AG04450 (cell line): Measurements from ENCODE around the gene FBXO30. TPM values are rescaled to one million over a fixed set of nuclear protein-coding genes. Genes with fewer than 3 reads are reported as not detected.

Experiments
- CTCF ChIA-PET: fragments of 300-600, 350-600 bp; formaldehyde crosslinking; extraction: SDS; loops from one replicate; lab custom pipeline; 2022; ENCODE audit warnings: antibody characterized with exemption, inconsistent platforms; lab: Charles Lee
- POLR2A ChIA-PET: fragments of 350-600 bp; formaldehyde crosslinking; extraction: SDS; loops from one replicate; lab custom pipeline; 2021; ENCODE audit warnings: antibody characterized with exemption, inconsistent platforms; lab: Yijun Ruan, JAX
- DNase-seq: peaks from one replicate; pipeline ENCODE4 v3.0.0-alpha.2; 2011; ENCODE audit warnings: low read depth, low spot score
- H3K27ac ChIP-seq: one replicate; pipeline ENCODE4 v1.5.1; 2012; ENCODE audit warnings: low read depth, low read length, control low read depth
- H3K27me3 ChIP-seq: one replicate; pipeline ENCODE4 v1.6.0; 2012; ENCODE audit warnings: low read length; ENCODE audit not compliant: control insufficient read depth, insufficient read depth
- H3K4me3 ChIP-seq: 2 replicates; pipeline ENCODE4 v1.5.1; 2011; ENCODE audit warnings: mild to moderate bottlenecking, low read depth, low read length, control low read depth
- H3K9me3 ChIP-seq: 2 replicates; pipeline ENCODE4 v1.5.1; 2012; ENCODE audit warnings: low read length; ENCODE audit not compliant: control insufficient read depth, insufficient read depth
- polyA plus RNA-seq: library from polyadenylated mRNA; depleted of rRNA; stranded (reverse); fragments of >200 nt; gene quantifications from 2 replicates; pipeline ENCODE4 v1.2.3, GENCODE V29; 2011
- TF ChIP-seq, protein P1 (sequence below): IDR thresholded peaks from 2 replicates; pipeline ENCODE4 v1.5.1; 2011; ENCODE audit warnings: low read depth, low read length, control low read depth, inconsistent platforms

The FBXO30 gene
- polyA plus RNA-seq, 1 experiment: 11.8 TPM

DNA sequence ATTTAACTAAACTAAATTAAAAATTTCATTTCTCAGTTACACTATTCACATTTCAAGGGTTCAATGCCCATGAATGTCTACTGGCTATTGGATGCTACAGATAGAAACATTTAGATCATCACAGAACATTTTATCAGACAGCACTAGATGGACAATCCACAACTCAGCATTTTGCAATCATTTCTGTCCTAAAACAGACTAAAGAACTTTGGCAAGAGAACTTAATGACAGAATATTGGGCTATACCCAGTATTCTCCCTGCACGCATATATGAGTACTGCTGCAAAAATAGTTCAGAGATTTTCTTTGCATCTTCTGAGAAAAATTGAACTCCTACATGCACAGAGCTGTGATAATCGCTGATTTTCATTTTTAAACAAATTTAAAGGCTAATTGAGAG is 36.1 kb upstream of the FBXO30 start:
- TF ChIP-seq, protein P1, sequence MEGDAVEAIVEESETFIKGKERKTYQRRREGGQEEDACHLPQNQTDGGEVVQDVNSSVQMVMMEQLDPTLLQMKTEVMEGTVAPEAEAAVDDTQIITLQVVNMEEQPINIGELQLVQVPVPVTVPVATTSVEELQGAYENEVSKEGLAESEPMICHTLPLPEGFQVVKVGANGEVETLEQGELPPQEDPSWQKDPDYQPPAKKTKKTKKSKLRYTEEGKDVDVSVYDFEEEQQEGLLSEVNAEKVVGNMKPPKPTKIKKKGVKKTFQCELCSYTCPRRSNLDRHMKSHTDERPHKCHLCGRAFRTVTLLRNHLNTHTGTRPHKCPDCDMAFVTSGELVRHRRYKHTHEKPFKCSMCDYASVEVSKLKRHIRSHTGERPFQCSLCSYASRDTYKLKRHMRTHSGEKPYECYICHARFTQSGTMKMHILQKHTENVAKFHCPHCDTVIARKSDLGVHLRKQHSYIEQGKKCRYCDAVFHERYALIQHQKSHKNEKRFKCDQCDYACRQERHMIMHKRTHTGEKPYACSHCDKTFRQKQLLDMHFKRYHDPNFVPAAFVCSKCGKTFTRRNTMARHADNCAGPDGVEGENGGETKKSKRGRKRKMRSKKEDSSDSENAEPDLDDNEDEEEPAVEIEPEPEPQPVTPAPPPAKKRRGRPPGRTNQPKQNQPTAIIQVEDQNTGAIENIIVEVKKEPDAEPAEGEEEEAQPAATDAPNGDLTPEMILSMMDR: no peak
- Histone ChIP-seq H3K4me3 (no peak overlapping the region), H3K27ac (no peak overlapping the region), H3K9me3 (no peaks in the 10 kb centered on the region), H3K27me3 (no peaks in the 10 kb centered on the region)
- no peak for DNase-seq
- POLR2A ChIA-PET: interaction anchor here (0.7 kb wide), 1 partner anchor 112 kb away, joined by 3 read pairs; no protein-coding TSS in a partner anchor
- CTCF ChIA-PET: no interaction called here

DNA sequence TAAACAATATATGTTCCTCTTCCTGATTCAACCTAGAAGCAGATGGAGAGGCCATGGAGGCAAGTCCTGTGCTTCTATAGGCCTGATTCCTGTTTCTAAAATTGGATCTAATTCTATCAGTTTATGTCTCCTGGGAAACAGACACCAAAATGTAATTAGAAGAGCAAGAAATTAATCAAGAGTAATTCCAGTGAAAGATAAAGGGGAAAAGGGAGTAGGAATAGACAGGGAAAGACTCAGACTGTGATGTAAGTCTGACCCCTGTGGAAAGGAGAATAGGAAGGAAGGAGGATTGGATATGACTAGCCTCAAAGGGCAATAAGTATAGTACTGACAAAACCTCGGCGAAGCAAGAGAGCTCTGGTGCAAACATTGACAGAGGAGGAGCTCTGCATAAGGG is 33.9 kb upstream of the FBXO30 start:
- POLR2A ChIA-PET: no interaction called here
- no peak overlapping the region for H3K27ac ChIP-seq

DNA sequence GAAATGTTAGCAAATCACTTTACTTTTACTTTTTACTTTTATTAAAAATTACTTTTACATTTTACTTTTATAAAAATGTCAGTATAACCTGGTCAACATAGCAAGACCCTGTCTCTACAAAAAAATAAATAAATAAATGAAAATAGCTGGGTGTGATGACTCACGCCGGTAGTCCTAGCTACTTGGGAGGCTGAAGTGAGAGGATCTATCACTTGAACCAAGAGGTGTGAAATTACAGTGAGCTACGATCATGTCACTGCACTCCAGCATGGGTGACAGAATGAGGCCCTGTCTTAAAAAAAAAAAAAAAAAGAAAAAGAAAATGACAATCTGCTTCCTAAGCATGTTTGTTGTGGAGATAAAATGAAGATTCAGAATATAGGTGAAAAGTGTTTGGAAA is 31.0 kb upstream of the FBXO30 start:
- TF ChIP-seq, protein P1: no peak
- ChIA-PET CTCF (no interaction called here), POLR2A (interaction anchor here (0.7 kb wide), 1 partner anchor 146 kb away, joined by 5 read pairs; no protein-coding TSS in a partner anchor)
- Histone ChIP-seq H3K27ac (no peak overlapping the region), H3K27me3 (no peaks in the 10 kb centered on the region), H3K4me3 (no peak overlapping the region), H3K9me3 (no peaks in the 10 kb centered on the region)
- no peak for DNase-seq

More for the DNA sequence above, 33.9 kb upstream of the FBXO30 start:
- Histone ChIP-seq H3K4me3 (no peak overlapping the region), H3K9me3 (no peaks in the 10 kb centered on the region), H3K27me3 (no peaks in the 10 kb centered on the region)
- no peak for DNase-seq
- TF ChIP-seq, protein P1: no peak
- CTCF ChIA-PET: interaction anchor here (0.5 kb wide), 1 partner anchor 31 kb away, joined by 5 read pairs; no protein-coding TSS in a partner anchor

DNA sequence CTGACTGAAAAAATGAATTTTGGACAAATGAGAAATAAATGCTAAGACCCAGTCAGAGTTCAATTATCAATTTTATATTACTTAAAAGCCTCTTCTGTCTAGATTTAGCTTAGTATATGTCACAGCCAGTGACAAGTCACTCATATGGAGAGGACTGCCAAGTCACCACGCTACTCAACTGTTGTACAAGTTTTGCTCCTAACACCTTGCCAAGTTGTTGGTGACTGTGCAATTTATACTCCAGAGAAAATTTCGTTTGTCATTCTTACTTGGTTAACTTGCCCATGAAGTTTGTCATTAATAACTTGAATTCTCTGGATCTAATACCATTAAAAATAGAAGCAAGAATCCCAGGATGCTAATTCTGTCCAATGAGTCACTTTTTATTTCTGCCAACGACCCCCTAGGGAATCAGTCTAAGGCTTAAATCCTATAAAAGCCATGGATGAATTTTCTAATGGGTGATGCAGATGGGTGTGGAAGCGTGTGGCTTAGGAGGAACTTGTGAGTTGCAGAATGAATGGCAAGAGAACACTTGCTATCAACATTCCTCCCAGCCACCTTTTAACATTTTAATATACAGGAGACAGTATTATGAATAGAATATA is 30.4 kb upstream of the FBXO30 start:
- TF ChIP-seq, protein P1: no peak
- ChIA-PET POLR2A (interaction anchor here (0.7 kb wide), 1 partner anchor 146 kb away, joined by 5 read pairs; no protein-coding TSS in a partner anchor), CTCF (no interaction called here)
- H3K9me3 ChIP-seq: no peaks in the 10 kb centered on the region
- no peak overlapping the region for H3K4me3 ChIP-seq
- H3K27me3 ChIP-seq: no peaks in the 10 kb centered on the region
- no peak overlapping the region for H3K27ac ChIP-seq
- DNase-seq: no peak
